C4-2B (cell line): ENCODE measurements around the gene CFAP107.

Experiments
- H3K27ac ChIP-seq: fragments of 450-650 bp; 2 replicates; pipeline ENCODE4 v1.5.1; 2017
- ZFX ChIP-seq: fragments of 450-650 bp; IDR thresholded peaks from 2 replicates; pipeline ENCODE4 v1.6.1; 2017
- TF ChIP-seq, protein P1 (sequence below): fragments of 450-650 bp; conservative IDR thresholded peaks from 2 replicates; pipeline ENCODE4 v1.5.1; 2017; ENCODE audit warnings: mild to moderate bottlenecking

Gene CFAP107

DNA sequence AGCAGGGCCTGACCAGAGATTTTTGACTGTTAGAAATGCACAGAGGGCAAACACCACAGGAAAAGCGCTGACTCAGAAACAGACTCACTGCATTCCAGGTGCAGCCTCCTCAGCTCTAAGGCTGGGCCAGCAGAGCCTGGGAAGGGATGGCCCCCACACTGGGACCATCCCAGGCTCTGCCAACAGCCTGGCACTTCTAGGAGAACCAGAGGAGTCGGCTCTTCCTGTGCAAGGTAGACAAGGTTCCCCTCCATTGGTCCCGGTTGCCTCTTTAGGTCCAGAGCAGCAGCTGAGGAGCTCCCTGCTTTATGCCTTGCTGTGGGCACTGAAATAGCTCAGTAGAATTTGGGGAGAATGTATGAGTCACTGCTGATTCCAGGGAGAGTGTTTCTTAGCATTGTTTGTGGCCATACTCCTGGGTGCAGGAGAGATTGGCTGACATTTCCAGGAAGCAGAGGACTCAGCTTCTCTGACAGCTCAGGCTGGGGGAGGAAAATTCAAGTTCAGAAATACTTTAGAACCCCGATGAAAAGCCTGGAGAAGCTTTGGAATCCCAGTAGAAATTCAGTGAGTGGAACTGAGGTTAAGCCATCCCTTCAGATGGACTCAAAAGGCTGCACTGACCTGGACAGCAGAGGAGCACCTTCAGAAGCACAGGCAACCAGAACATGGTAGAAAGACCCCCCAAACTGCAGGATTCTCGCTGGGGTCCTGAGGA is 64.8 kb downstream of the CFAP107 start:
- no peak overlapping the region for H3K27ac ChIP-seq
- no peak for TF ChIP-seq ZFX
- TF ChIP-seq, protein P1, sequence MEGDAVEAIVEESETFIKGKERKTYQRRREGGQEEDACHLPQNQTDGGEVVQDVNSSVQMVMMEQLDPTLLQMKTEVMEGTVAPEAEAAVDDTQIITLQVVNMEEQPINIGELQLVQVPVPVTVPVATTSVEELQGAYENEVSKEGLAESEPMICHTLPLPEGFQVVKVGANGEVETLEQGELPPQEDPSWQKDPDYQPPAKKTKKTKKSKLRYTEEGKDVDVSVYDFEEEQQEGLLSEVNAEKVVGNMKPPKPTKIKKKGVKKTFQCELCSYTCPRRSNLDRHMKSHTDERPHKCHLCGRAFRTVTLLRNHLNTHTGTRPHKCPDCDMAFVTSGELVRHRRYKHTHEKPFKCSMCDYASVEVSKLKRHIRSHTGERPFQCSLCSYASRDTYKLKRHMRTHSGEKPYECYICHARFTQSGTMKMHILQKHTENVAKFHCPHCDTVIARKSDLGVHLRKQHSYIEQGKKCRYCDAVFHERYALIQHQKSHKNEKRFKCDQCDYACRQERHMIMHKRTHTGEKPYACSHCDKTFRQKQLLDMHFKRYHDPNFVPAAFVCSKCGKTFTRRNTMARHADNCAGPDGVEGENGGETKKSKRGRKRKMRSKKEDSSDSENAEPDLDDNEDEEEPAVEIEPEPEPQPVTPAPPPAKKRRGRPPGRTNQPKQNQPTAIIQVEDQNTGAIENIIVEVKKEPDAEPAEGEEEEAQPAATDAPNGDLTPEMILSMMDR, result no peak

DNA sequence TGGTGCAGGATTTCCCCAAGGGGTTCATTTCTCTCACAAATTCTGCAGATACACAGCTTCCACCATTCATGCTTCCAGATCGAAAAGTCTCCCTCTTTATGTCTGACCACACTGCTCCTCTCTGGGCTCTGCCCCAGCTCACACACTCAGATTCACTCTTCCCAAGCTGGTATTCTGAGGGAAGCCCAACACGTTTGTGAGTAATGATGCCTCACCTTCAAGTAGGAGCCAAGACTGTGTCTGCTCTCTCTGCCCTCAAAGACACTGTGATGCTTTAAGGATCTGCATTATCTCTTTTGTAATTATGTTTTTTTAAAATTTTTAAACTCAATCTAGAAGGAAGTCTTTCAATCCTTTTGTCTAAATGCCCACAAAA is 65.4 kb downstream of the CFAP107 start:
- no peak overlapping the region for H3K27ac ChIP-seq
- no peak for TF ChIP-seq ZFX
- TF ChIP-seq, protein P1, result no peak
